Suprapubic skin (tissue), 4 donors: ENCODE results near the gene MRPS12. TPM values are rescaled to one million over a fixed set of nuclear protein-coding genes. Genes with fewer than 3 reads are reported as not detected.
"Not testable (repeated sequence)": the region's sequence is repeated elsewhere in the genome, so short reads cannot be mapped to it uniquely, and the experiment has no call there.

Experiments
- DNase-seq, 2 donors: peaks; one replicate each; pipeline ENCODE4 v3.0.0-alpha.2; 2019; ENCODE audit warnings: low spot score in 2 of 2
- H3K27ac ChIP-seq: fragments of 200-600 bp; sonication (generic); one replicate; pipeline ENCODE4 v1.5.1; 2019
- H3K27me3 ChIP-seq: fragments of 200-600 bp; sonication (generic); one replicate; pipeline ENCODE4 v1.5.1; 2019
- H3K36me3 ChIP-seq: fragments of 200-600 bp; sonication (generic); one replicate; pipeline ENCODE4 v1.5.1; 2019
- H3K4me1 ChIP-seq: fragments of 200-600 bp; sonication (generic); one replicate; pipeline ENCODE4 v1.5.1; 2019
- H3K4me3 ChIP-seq: fragments of 200-600 bp; sonication (generic); one replicate; pipeline ENCODE4 v1.5.1; 2019; ENCODE audit warnings: mild to moderate bottlenecking
- H3K9me3 ChIP-seq: fragments of 200-600 bp; sonication (generic); one replicate; pipeline ENCODE4 v1.5.1; 2019
- CTCF ChIP-seq, 2 donors: fragments of 200-600 bp in 1 of 2; fragments of 450-650 bp in 1 of 2; sonication (generic) in 1 of 2; IDR thresholded peaks; one replicate each; pipeline ENCODE4 v1.5.1; 2016 to 2019; ENCODE audit warnings: antibody characterized with exemption in 2 of 2, mild to moderate bottlenecking in 1 of 2, moderate library complexity in 1 of 2
- EP300 ChIP-seq: sonication (generic); formaldehyde crosslinking; IDR thresholded peaks from one replicate; pipeline ENCODE4 v1.6.1; 2017; ENCODE audit warnings: antibody characterized with exemption
- POLR2A ChIP-seq, 2 donors: fragments of 450-650 bp; IDR thresholded peaks; one replicate each; pipeline ENCODE4 v1.6.1; 2017; ENCODE audit warnings: antibody characterized with exemption in 2 of 2, mild to moderate bottlenecking in 2 of 2, moderate library complexity in 2 of 2
- POLR2AphosphoS5 ChIP-seq, 3 donors: sonication (generic); formaldehyde crosslinking; IDR thresholded peaks; one replicate each; pipeline ENCODE4 v1.6.1; 2017; ENCODE audit warnings: antibody characterized with exemption in 3 of 3
- WGBS: methylation state at CpG from one replicate; pipeline ENCODE4 v1.1.5; 2018; 5-methylcytosine and 5-hydroxymethylcytosine counted together
- total RNA-seq, 4 donors: library from RNA; depleted of rRNA; stranded (reverse); fragments of >200 nt; gene quantifications; one replicate each; pipeline ENCODE4 v1.1.0, GENCODE V29; 2016

MRPS12 gene
- total RNA-seq, 4 donors from 2014 or later: 19.0 to 40.5 (median 35.2) TPM

GRCh38 chr19:38953677-38954076 is 22.9 kb downstream of the MRPS12 start:
- peaks cover 7% of the 10 kb centered on the region for H3K4me1 ChIP-seq
- no peak for TF ChIP-seq POLR2A (IDR thresholded peaks at IDR 0.05)
- no peak for TF ChIP-seq POLR2AphosphoS5 (IDR thresholded peaks at IDR 0.05)
- TF ChIP-seq CTCF (IDR thresholded peaks at IDR 0.05): no peak
- no peak for TF ChIP-seq EP300
- no peak overlapping the region for H3K27ac ChIP-seq
- no peak for DNase-seq
- WGBS: 76% methylated on average over 4 of the region's 4 CpGs
- no peaks in the 10 kb centered on the region for H3K27me3 ChIP-seq
- peaks cover 5% of the 10 kb centered on the region for H3K36me3 ChIP-seq
- H3K4me3 ChIP-seq: no peak overlapping the region
- no peaks in the 10 kb centered on the region for H3K9me3 ChIP-seq

- Histone ChIP-seq H3K36me3 (peaks cover 5% of the 10 kb centered on the region), H3K4me3 (no peak overlapping the region), H3K27me3 (no peaks in the 10 kb centered on the region), H3K27ac (no peak overlapping the region), H3K9me3 (no peaks in the 10 kb centered on the region), H3K4me1 (no peaks in the 10 kb centered on the region)
- no peak for TF ChIP-seq EP300
- no peak for TF ChIP-seq POLR2A (IDR thresholded peaks at IDR 0.05)
- TF ChIP-seq POLR2AphosphoS5 (IDR thresholded peaks at IDR 0.05): no peak
- TF ChIP-seq CTCF (IDR thresholded peaks at IDR 0.05): no peak
- no peak for DNase-seq
- 88% methylated on average over 2 of the region's 2 CpGs for WGBS
Observed at GRCh38 chr19:38956264-38956663, 25.5 kb downstream of the MRPS12 start.

- Histone ChIP-seq H3K4me3 (no peak overlapping the region), H3K9me3 (no peaks in the 10 kb centered on the region), H3K4me1 (peaks cover 11% of the 10 kb centered on the region), H3K27me3 (no peaks in the 10 kb centered on the region), H3K36me3 (peaks cover 5% of the 10 kb centered on the region), H3K27ac (no peak overlapping the region)
- DNase-seq: no peak
- WGBS: 97% methylated on average over 2 of the region's 2 CpGs
- TF ChIP-seq POLR2AphosphoS5 (IDR thresholded peaks at IDR 0.05) (no peak), EP300 (no peak), POLR2A (IDR thresholded peaks at IDR 0.05) (no peak), CTCF (IDR thresholded peaks at IDR 0.05) (no peak)
Observed at GRCh38 chr19:38958301-38958700, 27.6 kb downstream of the MRPS12 start.

DNA sequence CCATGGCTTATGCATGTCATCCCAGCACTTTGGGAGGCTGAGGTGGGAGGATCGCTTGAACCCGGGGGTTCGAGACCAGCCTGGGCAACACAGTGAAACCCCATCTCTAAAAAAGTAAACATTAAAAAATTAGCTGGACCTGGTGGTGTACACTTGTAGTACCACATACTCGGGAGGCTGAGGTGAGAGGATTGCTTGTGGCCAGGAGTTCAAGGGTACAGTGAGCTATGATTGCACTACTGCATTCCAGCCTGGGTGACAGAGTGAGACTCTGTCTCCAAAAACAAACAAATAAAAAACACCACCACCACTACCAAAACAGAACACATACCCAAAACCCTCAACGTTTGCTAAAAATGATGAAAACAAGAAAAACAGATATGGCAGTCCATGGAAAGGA is 28.9 kb downstream of the MRPS12 start:
- 86% methylated on average over 5 of the region's 5 CpGs for WGBS

GRCh38 chr19:38964738-38965137 is 34.0 kb downstream of the MRPS12 start:
- no peak for DNase-seq
- H3K9me3 ChIP-seq: no peaks in the 10 kb centered on the region
- no peak overlapping the region for H3K27ac ChIP-seq
- H3K4me3 ChIP-seq: no peak overlapping the region
- WGBS: 90% methylated on average over 2 of the region's 2 CpGs
- no peaks in the 10 kb centered on the region for H3K36me3 ChIP-seq
- H3K27me3 ChIP-seq: no peaks in the 10 kb centered on the region
- no peak for TF ChIP-seq POLR2A (IDR thresholded peaks at IDR 0.05)
- no peak for TF ChIP-seq CTCF (IDR thresholded peaks at IDR 0.05)
- TF ChIP-seq EP300: no peak
- TF ChIP-seq POLR2AphosphoS5 (IDR thresholded peaks at IDR 0.05): no peak
- H3K4me1 ChIP-seq: peaks cover 11% of the 10 kb centered on the region

More for the DNA sequence above, 28.9 kb downstream of the MRPS12 start:
- no peak overlapping the region for H3K4me3 ChIP-seq
- no peak for TF ChIP-seq EP300
- no peak for TF ChIP-seq POLR2A (IDR thresholded peaks at IDR 0.05)
- no peak for TF ChIP-seq CTCF (IDR thresholded peaks at IDR 0.05)
- no peak for TF ChIP-seq POLR2AphosphoS5 (IDR thresholded peaks at IDR 0.05)
- peaks cover 11% of the 10 kb centered on the region for H3K4me1 ChIP-seq
- no peaks in the 10 kb centered on the region for H3K9me3 ChIP-seq
- no peak for DNase-seq
- no peak overlapping the region for H3K27ac ChIP-seq
- peaks cover 5% of the 10 kb centered on the region for H3K36me3 ChIP-seq
- H3K27me3 ChIP-seq: no peaks in the 10 kb centered on the region

- not testable (repeated sequence) for H3K36me3 ChIP-seq, H3K27ac ChIP-seq, H3K9me3 ChIP-seq, DNase-seq, H3K27me3 ChIP-seq, H3K4me3 ChIP-seq
- WGBS: 98% methylated on average over 5 of the region's 5 CpGs
- H3K4me1 ChIP-seq: peaks cover 11% of the 10 kb centered on the region
Observed at GRCh38 chr19:38966149-38966548, 35.4 kb downstream of the MRPS12 start.
